Measurements from ENCODE around the gene GLE1.
"Not testable (repeated sequence)": the region's sequence is repeated elsewhere in the genome, so short reads cannot be mapped to it uniquely, and the experiment has no call there.

The GLE1 gene

DNA sequence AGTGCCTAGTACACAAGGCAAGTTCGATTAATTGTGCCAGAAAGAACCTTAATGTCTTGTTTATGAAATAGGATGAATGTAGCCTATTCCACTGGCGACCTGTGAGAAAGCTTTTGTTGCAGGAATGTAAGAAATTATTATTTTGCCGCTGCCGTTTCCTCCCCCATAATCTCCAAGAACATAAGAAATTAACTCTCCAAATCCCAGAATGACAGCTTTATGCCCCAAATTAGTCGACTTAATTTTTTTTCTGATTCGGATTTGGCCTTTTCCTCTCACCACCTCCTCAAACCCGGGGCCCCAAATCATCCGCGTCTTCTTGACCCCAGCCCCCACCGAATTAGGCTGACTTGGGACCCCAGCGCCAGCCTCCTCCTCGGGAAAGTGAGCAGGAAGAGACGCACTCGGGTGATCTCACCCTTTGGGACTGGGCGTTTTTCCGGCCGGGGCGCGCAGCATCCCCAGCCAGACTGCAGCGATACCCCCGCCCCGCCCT lies 47.2 kb downstream of the GLE1 start:
- in situ Hi-C loops (cut with MboI; ENCODE audit: low sequenced_read_pairs) = no loop called here

DNA sequence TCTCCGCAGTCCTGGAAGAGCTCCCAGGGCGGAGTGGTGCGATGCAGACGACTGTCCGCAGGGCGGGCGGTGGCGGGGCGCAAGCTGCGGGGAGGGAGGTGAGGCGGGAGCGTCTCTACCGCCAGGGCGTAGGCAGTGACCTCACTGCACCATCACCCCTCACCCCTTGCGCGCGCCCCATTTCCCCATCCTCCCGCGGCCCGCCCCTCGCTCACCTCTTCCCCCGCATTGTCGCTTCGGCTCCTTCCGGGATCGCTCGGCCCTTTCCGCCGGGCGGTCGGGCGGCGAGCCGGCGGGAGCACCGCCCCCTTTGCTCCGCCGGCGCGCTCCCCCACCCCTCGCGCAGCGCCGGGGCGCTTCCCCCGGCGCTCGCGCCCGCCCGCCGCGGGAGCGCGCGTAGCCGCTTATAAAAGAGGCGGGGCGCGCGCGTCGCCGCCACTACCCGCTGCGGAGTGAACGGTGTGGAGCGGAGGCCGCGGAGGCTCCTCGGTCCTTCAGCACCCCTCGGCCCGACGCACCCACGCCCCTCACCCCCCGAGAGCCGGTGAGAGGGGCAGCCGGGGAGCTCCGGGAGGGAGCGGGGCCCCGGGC lies 47.7 kb downstream of the GLE1 start, which contains the start of gene SPTAN1:
TSS of gene SPTAN1 (plus strand) at position 435 of the 591 bp plus-strand sequence. CDS start 14,154 bp downstream, outside the sequence.
- in situ Hi-C loops (cut with MboI; ENCODE audit: low sequenced_read_pairs) = no loop called here

DNA sequence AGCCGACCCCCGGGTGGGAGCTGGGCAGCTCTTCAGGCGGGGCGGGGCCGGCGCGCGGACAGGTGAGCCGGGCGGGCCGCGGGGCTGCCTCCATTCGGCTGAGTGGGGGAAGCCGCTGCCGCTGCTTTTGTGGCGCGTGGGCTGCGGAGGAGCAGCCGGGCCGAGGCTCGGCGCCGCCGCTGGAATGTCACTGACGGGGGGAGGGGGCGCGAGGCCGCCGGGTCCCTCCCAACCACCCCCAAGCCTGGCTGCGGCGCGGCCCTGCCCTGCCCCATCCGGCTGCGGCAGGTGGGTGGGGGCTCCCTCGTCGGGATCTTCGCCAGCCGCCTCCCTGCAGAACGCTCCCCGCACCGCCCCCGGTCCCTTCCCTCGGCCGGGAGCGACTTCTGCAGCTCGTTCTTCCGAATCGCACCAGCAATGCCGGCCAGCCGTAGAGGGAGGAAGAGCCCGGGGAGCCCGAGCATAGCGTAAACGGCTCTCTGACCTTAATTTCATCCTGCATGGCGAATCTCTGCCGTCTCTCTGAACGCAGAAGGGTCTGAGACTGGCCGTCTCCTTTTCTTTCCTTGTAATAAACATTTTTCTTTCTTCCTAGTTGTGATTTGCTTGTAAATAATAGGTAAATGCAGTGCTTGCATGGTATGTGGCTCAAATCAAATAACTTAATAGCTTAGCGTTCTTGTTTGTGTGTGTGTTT lies 48.4 kb downstream of the GLE1 start:
- in situ Hi-C loops (cut with MboI; ENCODE audit: low sequenced_read_pairs) = no loop called here

DNA sequence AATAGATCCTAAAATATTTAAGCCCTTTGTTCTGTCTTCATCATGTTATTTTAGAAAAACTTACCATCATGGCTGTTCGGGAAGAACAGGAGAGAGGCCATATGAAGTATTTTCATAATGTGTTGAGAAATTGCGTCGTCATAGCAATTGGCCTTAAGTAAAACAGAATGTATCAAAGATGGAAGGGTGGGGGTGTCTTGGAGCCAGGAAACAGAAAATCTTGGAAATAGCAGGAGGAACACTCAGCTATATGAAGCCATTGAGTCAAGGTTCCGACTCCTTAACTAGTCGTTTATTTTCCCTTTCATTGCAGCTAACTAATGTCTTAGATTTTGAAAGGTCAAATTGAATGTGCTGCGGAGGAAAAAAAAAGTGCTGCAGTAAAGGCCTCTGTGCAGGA lies 49.2 kb downstream of the GLE1 start:
- in situ Hi-C loops (cut with MboI; ENCODE audit: low sequenced_read_pairs) = no loop called here

DNA sequence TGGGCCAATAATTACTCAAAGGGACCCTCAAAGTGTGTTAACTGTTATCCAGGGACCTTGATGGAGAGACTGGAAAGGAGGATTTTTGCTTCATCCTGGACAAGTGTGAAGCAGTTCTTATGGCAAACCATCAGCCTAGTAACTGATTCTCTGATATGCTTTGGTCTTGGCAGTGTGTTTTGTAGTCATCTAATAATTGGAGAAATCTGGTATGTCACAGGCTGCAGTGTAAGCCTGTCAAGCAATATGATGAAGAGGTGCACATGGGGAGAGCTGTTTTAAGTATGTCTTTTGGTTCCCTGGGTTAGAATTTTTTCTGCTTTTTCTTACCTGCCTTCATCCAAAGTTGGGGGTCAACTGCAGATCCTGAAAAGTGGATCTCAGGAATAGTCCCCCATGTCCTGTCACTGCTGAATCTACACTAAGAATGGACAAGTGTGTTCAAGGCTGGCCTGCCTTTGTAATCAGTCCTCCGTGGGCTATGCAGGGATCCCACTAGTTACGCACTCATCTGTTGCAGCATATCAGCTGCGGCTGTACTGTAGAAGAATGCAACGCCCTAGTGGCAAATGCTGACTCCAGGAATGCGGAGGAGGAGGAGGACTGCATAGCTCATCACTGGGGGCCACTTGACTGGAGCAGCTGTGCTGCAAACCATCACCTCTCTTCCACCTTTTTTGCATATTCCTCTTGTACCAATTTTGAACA lies 49.8 kb downstream of the GLE1 start:
- in situ Hi-C loops (cut with MboI; ENCODE audit: low sequenced_read_pairs) = no loop called here

DNA sequence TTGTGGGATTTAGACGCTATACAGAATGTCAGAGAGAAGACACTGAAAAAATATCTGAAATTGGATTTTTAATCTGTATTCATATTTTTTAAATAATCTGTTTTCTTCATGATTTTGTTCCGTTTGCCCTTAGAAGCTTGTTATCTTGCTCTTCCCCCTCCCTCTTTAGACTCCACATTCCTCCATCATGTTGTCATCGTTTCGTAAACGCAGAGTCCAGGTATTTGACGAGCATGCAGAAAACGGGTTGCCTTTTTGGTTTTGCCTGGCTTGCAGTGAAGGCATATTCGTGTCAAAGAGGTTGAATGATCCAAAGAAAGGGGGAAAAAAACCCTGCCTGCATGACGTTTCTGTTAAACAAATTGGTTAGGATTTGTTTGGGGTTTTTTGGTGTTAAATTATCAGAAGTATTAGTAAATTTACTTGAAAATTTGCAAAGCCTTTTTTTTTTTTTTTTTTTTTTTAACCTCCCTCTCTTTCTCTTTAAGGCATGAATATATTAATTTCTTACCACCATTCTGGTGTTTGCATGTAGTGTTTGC lies 50.7 kb downstream of the GLE1 start:
- in situ Hi-C loops (cut with MboI; ENCODE audit: low sequenced_read_pairs) = no loop called here

DNA sequence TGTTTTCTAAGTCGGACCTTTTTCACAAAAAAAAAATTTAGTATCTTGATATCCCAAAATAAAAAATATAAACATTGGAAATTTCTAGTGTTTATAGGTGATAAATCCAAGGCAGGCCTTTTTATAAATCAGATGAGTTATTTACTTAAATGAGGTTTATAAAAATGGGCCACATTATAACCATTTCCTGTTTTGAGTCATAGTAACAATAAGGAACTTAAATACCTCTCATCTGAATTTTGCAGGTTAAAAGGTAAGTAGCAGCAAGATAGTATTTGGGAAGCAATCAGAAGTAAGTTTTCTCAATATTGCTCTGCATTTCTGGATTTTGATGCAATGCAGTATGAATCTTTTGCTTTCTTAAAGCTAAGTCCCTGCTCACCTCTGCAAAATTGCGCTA lies 51.8 kb downstream of the GLE1 start:
- in situ Hi-C loops (cut with MboI; ENCODE audit: low sequenced_read_pairs) = no loop called here

DNA sequence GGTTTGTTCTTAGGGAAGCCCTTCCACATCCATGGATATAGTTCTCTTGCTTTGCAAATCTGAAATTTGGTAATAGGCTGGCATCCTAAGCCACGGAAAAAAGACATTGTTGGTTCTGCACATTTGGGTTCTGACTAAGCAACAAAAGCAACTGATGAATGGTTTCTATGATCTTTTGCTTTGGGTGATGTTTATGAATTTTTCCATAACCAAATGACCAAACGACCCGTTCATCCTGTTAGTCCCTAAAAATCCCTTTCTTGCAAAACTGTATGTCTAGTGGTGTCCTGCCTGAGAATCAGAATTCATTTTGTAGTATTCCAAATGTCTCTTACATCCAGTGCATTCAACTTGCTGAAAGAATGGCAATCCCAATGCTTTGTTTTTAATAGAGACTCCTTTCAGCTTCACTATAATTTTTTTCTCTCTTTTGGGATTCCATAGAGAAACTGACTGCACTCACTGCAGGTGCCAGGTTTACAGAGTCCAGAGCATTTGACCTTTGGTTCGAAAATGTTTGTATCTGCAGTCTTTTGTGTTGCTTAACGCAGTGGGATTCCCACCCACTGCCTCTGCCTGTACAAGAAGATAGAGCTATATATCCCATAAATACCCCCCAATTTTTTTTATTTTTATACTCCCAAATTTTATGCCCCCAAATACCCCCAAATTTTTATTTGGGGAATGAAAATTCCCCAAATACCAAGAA lies 52.6 kb downstream of the GLE1 start:
- in situ Hi-C loops (cut with MboI; ENCODE audit: low sequenced_read_pairs) = no loop called here

DNA sequence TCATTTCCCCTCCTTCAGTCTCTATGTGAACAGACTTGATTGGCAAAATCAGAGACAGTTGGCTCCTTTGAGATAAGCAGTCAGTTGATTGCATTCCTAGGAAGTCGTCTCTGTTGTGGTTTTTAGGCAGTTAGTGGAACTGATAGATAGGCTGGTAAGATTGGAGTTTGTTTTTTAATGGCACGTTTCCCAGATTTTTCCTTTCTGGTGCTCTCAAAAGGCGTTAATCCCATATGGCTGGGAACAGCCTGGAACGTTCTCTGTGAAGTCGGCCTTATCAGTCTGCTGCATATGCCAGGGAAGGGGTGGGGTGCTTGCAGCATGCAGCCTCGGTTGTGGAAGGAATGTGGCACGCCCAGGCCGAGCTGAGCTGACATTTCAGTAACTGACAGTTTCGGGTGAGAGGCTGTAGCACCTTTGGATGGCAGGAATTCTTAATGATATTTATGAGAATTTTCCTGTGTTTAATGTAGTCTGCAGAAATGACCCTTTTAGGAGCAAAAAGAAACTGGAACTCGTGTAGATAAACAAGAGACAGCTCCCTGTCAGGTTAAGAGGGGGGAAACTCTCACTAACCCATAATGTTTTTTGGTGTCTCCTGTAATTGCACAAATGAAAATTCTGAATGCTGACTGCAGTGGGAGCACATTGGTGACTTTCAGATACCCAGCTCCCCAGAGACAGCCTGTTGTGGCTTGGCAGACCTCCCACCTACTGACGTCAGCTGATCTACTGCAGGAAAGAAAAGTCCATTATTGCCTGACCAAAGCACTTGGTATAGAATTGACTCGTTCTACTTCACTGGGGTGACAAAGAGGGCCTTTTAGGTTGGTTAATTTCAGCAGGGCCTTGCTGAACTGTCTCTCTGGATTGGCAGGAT lies 54.2 kb downstream of the GLE1 start:
- in situ Hi-C loops (cut with MboI; ENCODE audit: low sequenced_read_pairs) = no loop called here

DNA sequence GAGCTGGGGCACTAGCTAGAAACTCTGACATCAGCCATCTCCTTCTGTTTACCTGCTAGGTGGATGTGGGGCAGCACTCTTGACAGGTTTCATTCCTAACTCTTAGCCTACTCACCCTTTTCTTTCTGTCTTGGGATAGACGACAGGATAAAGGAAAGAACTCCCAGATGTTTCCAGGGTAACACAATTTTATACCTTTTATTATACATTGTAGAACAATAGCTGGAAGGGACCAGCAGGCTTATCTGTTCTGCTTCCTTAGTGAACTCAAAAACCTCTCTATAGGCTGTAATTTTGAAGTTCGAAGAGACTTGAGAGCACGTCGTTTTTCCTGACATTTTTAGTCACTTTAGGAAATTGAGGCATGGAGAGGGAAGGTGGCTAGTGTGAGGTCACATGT lies 61.1 kb downstream of the GLE1 start:
- in situ Hi-C loops (cut with MboI; ENCODE audit: low sequenced_read_pairs) = no loop called here

DNA sequence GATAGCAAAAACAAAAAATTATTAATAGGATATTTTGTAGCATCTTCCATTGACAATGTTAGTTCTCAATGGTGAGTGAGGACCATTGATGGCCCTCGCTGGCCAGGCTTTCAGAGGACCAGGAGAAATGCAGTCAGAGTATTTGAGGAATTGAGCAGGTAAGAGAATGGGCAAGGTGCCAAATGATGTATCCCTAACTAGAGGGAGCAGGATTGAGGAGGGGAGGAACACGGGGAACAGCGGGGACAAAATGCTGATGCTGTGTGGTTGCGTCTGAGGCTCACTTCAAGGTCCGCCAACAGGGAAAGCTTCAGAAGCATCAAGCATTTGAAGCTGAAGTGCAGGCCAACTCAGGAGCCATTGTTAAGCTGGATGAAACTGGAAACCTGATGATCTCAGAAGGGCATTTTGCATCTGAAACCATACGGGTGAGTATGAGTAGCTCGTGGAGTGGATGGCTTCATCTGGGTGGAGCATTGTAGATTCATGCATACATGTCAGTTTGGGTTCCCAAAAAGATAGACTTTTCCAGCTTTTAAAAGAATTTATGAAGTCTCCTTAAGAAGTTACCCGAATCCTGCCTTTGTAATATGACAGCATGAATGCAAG lies 64.1 kb downstream of the GLE1 start:
- in situ Hi-C loops (cut with MboI; ENCODE audit: low sequenced_read_pairs) = no loop called here

DNA sequence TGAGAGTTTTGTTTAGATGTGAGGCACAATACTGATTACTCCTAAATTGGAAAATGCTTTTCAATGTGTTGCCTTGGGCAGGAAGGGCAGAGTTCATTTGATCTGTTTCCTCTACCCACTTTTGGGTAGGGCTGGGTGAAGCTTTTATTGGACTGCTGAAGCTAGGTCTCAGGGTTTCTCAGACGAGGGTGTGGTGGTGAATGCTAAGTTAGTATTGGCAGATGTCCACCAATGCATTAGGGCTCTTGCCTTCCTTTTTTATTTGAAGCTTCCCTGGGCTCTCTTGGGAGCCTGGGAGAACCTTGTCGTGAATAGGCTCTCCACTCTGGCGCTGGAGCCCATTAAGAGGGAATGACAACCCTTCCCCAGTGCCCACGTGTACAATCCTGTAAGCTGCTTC lies 71.0 kb downstream of the GLE1 start:
- in situ Hi-C loops (cut with MboI; ENCODE audit: low sequenced_read_pairs) = no loop called here

DNA sequence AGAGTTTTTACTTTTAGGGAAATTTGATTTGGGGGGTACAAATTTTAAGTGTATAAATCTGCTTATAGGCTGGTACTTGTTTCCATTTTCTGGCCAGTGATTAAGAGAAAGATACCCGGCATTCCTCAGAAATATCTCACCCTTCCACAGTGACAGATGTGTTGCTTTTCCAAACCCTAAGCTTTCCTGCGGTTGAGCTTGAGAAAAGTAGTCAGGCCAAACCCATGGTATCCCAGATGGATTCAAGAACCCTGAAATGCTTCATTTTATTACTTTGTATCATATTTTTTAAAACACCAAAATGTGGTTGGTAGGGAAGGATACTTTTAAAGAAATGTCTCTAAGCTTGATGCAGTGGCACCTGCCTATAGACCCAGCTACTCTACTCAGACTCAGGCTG lies 71.4 kb downstream of the GLE1 start:
- in situ Hi-C loops (cut with MboI; ENCODE audit: low sequenced_read_pairs) = no loop called here

DNA sequence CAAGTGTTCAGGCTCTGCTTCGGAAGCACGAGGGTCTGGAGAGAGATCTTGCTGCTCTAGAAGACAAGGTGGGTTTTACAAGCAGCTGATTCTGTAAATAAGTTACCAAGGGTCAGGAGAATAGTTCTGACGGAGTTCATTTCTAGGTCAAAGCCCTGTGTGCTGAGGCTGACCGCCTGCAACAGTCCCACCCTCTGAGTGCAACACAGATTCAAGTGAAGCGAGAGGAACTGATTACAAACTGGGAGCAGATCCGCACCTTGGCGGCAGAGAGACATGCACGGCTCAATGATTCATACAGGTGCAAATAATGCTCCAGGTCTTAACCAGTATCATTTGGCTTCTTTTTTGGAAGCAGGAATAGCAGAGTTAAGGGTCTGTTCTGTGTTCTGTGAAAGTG lies 72.7 kb downstream of the GLE1 start:
- in situ Hi-C loops (cut with MboI; ENCODE audit: low sequenced_read_pairs) = no loop called here

DNA sequence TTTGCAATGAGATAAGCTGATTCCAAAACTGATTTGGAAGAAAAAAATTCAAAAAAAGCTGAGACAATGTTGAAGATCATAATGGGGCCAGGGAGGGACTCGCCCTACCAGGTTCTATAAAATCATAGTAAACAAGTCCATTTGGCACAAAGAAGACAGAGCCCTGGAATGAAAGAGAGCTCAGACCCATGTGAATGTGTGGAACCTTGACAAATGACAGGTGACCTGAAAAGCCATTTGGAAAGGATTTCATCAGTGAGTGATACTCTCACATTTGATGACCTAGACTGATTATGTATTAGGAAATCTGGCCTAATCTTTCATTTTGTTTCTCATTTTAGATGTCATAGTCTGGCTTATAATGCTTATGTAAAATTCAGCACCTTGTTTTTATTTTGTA lies 74.7 kb downstream of the GLE1 start:
- in situ Hi-C loops (cut with MboI; ENCODE audit: low sequenced_read_pairs) = no loop called here

DNA sequence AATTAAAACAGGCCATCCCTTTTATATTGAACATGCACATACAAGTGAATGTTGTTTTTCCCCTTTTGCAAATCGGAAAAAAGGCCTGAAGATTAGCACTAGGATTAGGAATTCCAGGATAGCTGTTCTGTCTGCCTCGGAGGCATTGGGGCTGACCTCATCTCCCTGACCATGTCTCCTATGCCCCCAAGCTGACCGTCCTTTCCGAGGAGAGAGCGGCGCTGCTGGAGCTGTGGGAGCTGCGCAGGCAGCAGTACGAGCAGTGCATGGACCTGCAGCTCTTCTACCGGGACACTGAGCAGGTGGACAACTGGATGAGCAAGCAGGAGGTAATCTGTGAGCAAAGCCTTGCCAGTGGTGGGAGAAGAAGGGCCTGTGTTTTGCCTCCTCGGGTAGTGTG lies 76.2 kb downstream of the GLE1 start:
- in situ Hi-C loops (cut with MboI; ENCODE audit: low sequenced_read_pairs) = no loop called here

DNA sequence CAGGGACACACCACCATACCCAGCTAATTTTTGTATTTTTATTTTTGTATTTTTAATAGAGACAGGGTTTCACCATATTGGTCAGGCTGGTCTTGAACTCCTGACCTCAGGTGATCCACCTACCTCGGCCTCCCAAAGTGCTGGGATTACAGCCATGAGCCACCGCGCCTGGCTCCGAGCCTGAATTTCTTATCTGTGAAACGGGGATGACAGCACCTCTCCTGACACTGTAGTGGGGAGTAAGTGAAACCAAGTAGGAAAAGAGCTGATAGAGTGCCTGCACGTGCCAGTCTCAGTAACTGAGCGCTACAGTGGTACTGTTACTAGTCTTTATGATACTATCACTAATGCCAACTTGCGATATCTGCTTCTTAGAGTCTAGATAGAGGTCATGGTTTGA lies 80.6 kb downstream of the GLE1 start:
- in situ Hi-C loops (cut with MboI; ENCODE audit: low sequenced_read_pairs) = not testable (repeated sequence)

DNA sequence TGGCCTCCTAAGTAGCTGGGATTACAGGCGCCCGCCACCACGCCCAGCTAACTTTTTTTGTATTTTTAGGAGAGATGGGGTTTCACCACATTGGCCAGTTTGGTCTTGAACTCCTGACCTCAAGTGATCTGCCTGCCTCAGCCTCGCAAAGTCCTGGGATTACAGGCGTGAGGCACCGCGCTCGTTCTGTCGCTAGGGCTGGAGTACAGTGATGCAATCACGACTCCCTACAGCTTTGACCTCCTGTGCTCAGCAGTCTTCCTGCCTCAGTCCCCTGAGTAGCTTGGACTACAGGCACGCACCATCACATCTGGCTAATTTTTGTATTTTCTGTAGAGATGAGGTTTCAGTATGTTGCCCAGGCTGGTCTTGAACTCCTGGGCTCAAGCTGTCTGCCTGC lies 82.4 kb downstream of the GLE1 start:
- in situ Hi-C loops (cut with MboI; ENCODE audit: low sequenced_read_pairs) = not testable (repeated sequence)

DNA sequence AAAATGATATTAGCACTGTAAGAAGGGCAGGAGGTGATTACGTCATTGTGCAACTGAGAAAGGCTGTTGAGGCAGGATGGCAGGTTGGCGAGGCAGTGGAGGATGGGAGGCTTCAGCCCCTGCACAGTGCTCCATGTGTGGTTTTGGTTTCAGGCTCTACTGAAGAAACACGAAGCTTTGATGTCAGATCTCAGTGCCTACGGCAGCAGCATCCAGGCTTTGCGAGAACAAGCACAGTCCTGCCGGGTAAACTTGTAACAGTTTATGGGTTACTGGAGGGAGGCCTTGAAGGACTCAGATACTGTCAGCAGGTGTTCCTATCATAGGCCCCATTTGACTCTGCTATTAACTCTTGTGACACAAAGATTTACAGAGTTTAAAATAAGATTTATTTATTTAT lies 82.9 kb downstream of the GLE1 start:
- in situ Hi-C loops (cut with MboI; ENCODE audit: low sequenced_read_pairs) = no loop called here
